B cell (primary cell): ENCODE measurements around the gene TLR9. TPM values are rescaled to one million over a fixed set of nuclear protein-coding genes. Genes with fewer than 3 reads are reported as not detected.

Experiments used
- ATAC-seq: fragments of 200-7000 bp; cut with Tn5 transposase; one replicate; pipeline ENCODE4 v1.10.0; 2021; ENCODE audit warnings: low read depth, mild to moderate bottlenecking, moderate number of reproducible peaks, moderate library complexity
- CTCF ChIA-PET: fragments of 350-600 bp; sonication (Branson Sonifier 250); formaldehyde crosslinking; loops from one replicate; lab custom pipeline; 2021; ENCODE audit warnings: antibody characterized with exemption, inconsistent platforms; lab: Charles Lee
- POLR2A ChIA-PET: fragments of 350-600 bp; sonication (Branson Sonifier 250); formaldehyde crosslinking; loops from one replicate; lab custom pipeline; 2021; ENCODE audit warnings: antibody characterized with exemption; lab: Charles Lee
- DNase-seq: peaks from one replicate; pipeline ENCODE4 v3.0.0; 2013
- H2AFZ ChIP-seq: 2 replicates; pipeline ENCODE4 v1.6.1; 2012; ENCODE audit warnings: mild to moderate bottlenecking, low read depth, low read length; ENCODE audit not compliant: insufficient read depth, poor library complexity, severe bottlenecking
- H3K27ac ChIP-seq, 2 donors: 1 replicate in 1 of 2; 2 replicates in 1 of 2; pipeline ENCODE4 v1.5.1; 2012 to 2013; ENCODE audit warnings: low read length in 2 of 2, mild to moderate bottlenecking in 2 of 2, moderate library complexity in 1 of 2
- H3K27me3 ChIP-seq, 4 experiments: fragments of 200-600 bp in 1 of 4; sonication (generic) in 1 of 4; replicated peaks in 1 of 4; 1 replicate in 2 of 4; 2 replicates in 2 of 4; pipeline versions ENCODE4 v1.6.1 to v1.7.0; 2013 to 2016; ENCODE audit warnings: low read length in 3 of 4, mild to moderate bottlenecking in 2 of 4, mixed read lengths in 1 of 4, moderate library complexity in 1 of 4; ENCODE audit not compliant: insufficient read depth in 4 of 4, control insufficient read depth in 3 of 4; ENCODE audit errors: control extremely low read depth in 1 of 4
- H3K36me3 ChIP-seq, 2 experiments: replicated peaks in 1 of 2; 1 replicate in 1 of 2; 2 replicates in 1 of 2; pipeline versions ENCODE4 v1.6.1 to v1.7.1; 2013; ENCODE audit warnings: low read length in 1 of 2; ENCODE audit not compliant: insufficient read depth in 2 of 2, control insufficient read depth in 1 of 2; ENCODE audit errors: control extremely low read depth in 1 of 2, extremely low read depth in 1 of 2
- H3K4me1 ChIP-seq, 2 donors: fragments of 200-600 bp in 1 of 2; sonication (generic) in 1 of 2; 1 replicate in 1 of 2; 2 replicates in 1 of 2; pipeline versions ENCODE4 v1.5.1 to v1.6.1; 2013 to 2017; ENCODE audit warnings: low read length in 2 of 2; ENCODE audit not compliant: control insufficient read depth in 2 of 2, insufficient read depth in 2 of 2
- H3K4me2 ChIP-seq: replicated peaks from 2 replicates; pipeline ENCODE3; 2012; ENCODE audit warnings: mild to moderate bottlenecking, low read depth, low read length; ENCODE audit not compliant: poor library complexity, severe bottlenecking
- H3K4me3 ChIP-seq, 5 experiments: fragments of 200-600 bp in 1 of 5; sonication (generic) in 1 of 5; 1 replicate in 3 of 5; 2 replicates in 2 of 5; pipeline versions ENCODE4 v1.5.1 to v1.7.0; 2011 to 2016; ENCODE audit warnings: low read length in 4 of 5, mild to moderate bottlenecking in 4 of 5, low read depth in 2 of 5, control low read depth in 1 of 5, moderate library complexity in 1 of 5; ENCODE audit not compliant: insufficient read depth in 1 of 5; ENCODE audit errors: control extremely low read depth in 1 of 5, extremely low read depth in 1 of 5
- H3K79me2 ChIP-seq: fragments of 200-600 bp; sonication (generic); one replicate; pipeline ENCODE4 v1.6.0; 2016; ENCODE audit warnings: low read length; ENCODE audit not compliant: control insufficient read depth, insufficient read depth
- H3K9ac ChIP-seq: fragments of 200-600 bp; sonication (generic); 2 replicates; pipeline ENCODE4 v1.6.1; 2017; ENCODE audit warnings: mild to moderate bottlenecking, low read length, moderate library complexity
- H3K9me3 ChIP-seq, 3 donors: one replicate each; pipeline versions ENCODE4 v1.6.1 to v1.7.1; 2013; ENCODE audit warnings: low read length in 2 of 3; ENCODE audit not compliant: control insufficient read depth in 2 of 3, insufficient read depth in 1 of 3; ENCODE audit errors: control extremely low read depth in 1 of 3
- H4K20me1 ChIP-seq: 2 replicates; pipeline ENCODE4 v1.6.0; 2012; ENCODE audit warnings: mild to moderate bottlenecking, low read length; ENCODE audit not compliant: insufficient read depth, control insufficient read depth, poor library complexity, severe bottlenecking
- H3K27ac Mint-ChIP-seq: one replicate; pipeline ENCODE4 v1.8.0; 2021; ENCODE audit warnings: mixed read lengths
- H3K27me3 Mint-ChIP-seq: one replicate; pipeline ENCODE4 v1.8.0; 2021; ENCODE audit warnings: mixed read lengths
- H3K4me1 Mint-ChIP-seq: one replicate; pipeline ENCODE4 v1.8.0; 2021; ENCODE audit warnings: mixed read lengths
- H3K4me3 Mint-ChIP-seq: one replicate; pipeline ENCODE4 v1.8.0; 2021; ENCODE audit warnings: mixed read lengths
- H3K9me3 Mint-ChIP-seq: one replicate; pipeline ENCODE4 v1.8.0; 2022; ENCODE audit warnings: mixed read lengths; ENCODE audit not compliant: insufficient read depth
- CTCF ChIP-seq: fragments of 200-600 bp; IDR thresholded peaks from one replicate; pipeline ENCODE4 v1.8.0; 2022; ENCODE audit warnings: antibody characterized with exemption, mild to moderate bottlenecking
- EZH2 ChIP-seq: IDR thresholded peaks from 2 replicates; pipeline ENCODE4 v1.6.1; 2012; ENCODE audit warnings: borderline replicate concordance, low read depth, mild to moderate bottlenecking, moderate library complexity, low read length; ENCODE audit not compliant: insufficient read depth, poor library complexity, severe bottlenecking
- WGBS: methylation state at CpG from one replicate; pipeline ENCODE4 v1.1.5; 2013; ENCODE audit warnings: missing lambda C conversion rate; ENCODE audit not compliant: insufficient coverage; 5-methylcytosine and 5-hydroxymethylcytosine counted together
- intact Hi-C: fragments of 100-400 bp; cut with micrococcal nuclease; formaldehyde crosslinking; loops from one replicate; pipeline ENCODE4 v1.10.0; 2022
- polyA plus RNA-seq: library from polyadenylated mRNA; depleted of rRNA; stranded (reverse); fragments of >200 nt; gene quantifications from 2 replicates; pipeline ENCODE4 v1.2.3, GENCODE V29; 2012
- total RNA-seq, 2 donors: library from RNA; stranded (reverse); fragments of 120-200 nt in 1 of 2; gene quantifications; 1 replicate in 1 of 2; 2 replicates in 1 of 2; pipeline versions ENCODE4 v1.2.3 to v1.2.4, GENCODE V29; 2013 to 2022

TLR9 gene
- total and polyA plus RNA-seq, 2 donors (not counting 1 experiment from before 2014, with no cell fraction given): 3.7 to 21.0 TPM

GRCh38 chr3:52197842-52198625, 27.4 kb downstream of the TLR9 start, which contains the start of gene ALAS1:
TSS of gene ALAS1 (plus strand) at chr3:52198160. CDS start at chr3:52199242, 1,082 bp downstream.
- Histone ChIP-seq H4K20me1 (no peaks in the 10 kb centered on the region), H3K27me3 (no peaks in the 10 kb centered on the region), H3K36me3 (peaks cover 8 to 16% of the 10 kb centered on the region in 2 experiments), H3K4me1 (peaks cover 19 to 33% of the 10 kb centered on the region in 2 donors), H3K4me3 (peak within 1 kb of the TSS; percentile 9 to 90 (median 86)), H3K4me2 (peak within 1 kb of the TSS; percentile 85), H2AFZ (peak within 1 kb of the TSS; percentile 94), H3K9me3 (no peaks in the 10 kb centered on the region), H3K9ac (peak within 1 kb of the TSS; percentile 86), H3K79me2 (peaks cover 26% of the 10 kb centered on the region), H3K27ac (peak within 1 kb of the TSS; percentile 41 to 79)
- ATAC-seq: peak; percentile 96
- POLR2A ChIA-PET: interaction anchor here (0.9 to 1.1 kb wide), 4 partner anchors 28 to 338 kb away, joined by 3 to 6 read pairs (median 4); partner anchors contain the start of genes ABHD14B, POC1A, TLR9 and UQCC5
- TF ChIP-seq CTCF: no peak
- TF ChIP-seq EZH2: no peak
- H3K27me3 Mint-ChIP-seq: no peaks in the 10 kb centered on the region
- peak within 1 kb of the TSS; percentile 90 for H3K27ac Mint-ChIP-seq
- intact Hi-C loops: loop anchor here (1.0 kb wide), 3 partner anchors 27 to 256 kb away; partner anchors contain the start of genes PARP3, POC1A and TLR9
- no peaks in the 10 kb centered on the region for H3K9me3 Mint-ChIP-seq
- DNase-seq: peak; percentile 96
- WGBS: under 1% methylated on average over 71 of the region's 71 CpGs
- H3K4me3 Mint-ChIP-seq: peak within 1 kb of the TSS; percentile 92
- H3K4me1 Mint-ChIP-seq: peaks cover 42% of the 10 kb centered on the region
- CTCF ChIA-PET: interaction anchor here (1.8 to 1.9 kb wide), 2 partner anchors 22 to 28 kb away, joined by 6 read pairs; partner anchors contain the start of gene TLR9
